ENCODE measurements around the gene PCCA.

DNA sequence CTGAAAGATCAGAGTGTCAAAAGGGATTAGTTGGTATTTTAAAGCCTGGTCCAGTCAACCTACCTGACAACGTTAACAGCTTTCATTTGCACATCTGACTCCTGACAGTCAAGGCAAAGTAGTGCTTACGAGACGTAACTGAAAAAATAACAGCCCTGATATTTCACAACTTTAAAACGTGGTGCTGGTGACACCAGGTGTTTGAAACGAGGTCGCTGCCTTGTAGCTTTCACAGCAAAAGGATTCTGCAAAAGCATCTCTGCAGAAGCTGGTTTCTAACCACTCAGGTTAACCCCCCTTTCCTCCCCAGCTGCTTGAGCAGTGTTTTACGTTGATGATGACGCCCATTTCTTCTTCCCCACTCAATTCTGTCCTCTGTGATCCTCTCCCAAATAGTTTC is 476.4 kb downstream of the PCCA start:
- TF ChIP-seq, protein P1, sequence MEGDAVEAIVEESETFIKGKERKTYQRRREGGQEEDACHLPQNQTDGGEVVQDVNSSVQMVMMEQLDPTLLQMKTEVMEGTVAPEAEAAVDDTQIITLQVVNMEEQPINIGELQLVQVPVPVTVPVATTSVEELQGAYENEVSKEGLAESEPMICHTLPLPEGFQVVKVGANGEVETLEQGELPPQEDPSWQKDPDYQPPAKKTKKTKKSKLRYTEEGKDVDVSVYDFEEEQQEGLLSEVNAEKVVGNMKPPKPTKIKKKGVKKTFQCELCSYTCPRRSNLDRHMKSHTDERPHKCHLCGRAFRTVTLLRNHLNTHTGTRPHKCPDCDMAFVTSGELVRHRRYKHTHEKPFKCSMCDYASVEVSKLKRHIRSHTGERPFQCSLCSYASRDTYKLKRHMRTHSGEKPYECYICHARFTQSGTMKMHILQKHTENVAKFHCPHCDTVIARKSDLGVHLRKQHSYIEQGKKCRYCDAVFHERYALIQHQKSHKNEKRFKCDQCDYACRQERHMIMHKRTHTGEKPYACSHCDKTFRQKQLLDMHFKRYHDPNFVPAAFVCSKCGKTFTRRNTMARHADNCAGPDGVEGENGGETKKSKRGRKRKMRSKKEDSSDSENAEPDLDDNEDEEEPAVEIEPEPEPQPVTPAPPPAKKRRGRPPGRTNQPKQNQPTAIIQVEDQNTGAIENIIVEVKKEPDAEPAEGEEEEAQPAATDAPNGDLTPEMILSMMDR (IDR thresholded peaks at IDR 0.05) = no peak
- no peak for TF ChIP-seq POLR2A (IDR thresholded peaks at IDR 0.05)

Measured in suprapubic skin (tissue), 3 donors.